Cardiac atrium fibroblast (primary cell): ENCODE data around the gene ZNF268. TPM values are rescaled to one million over a fixed set of nuclear protein-coding genes. Genes with fewer than 3 reads are reported as not detected.

Experiments used
- total RNA-seq: library from RNA; depleted of rRNA; stranded (reverse); fragments of >200 nt; gene quantifications from 2 replicates; pipeline ENCODE4 v1.2.3, GENCODE V29; 2015

The ZNF268 gene
- total RNA-seq = 15.3 and 17.2 TPM in 2 replicates

DNA sequence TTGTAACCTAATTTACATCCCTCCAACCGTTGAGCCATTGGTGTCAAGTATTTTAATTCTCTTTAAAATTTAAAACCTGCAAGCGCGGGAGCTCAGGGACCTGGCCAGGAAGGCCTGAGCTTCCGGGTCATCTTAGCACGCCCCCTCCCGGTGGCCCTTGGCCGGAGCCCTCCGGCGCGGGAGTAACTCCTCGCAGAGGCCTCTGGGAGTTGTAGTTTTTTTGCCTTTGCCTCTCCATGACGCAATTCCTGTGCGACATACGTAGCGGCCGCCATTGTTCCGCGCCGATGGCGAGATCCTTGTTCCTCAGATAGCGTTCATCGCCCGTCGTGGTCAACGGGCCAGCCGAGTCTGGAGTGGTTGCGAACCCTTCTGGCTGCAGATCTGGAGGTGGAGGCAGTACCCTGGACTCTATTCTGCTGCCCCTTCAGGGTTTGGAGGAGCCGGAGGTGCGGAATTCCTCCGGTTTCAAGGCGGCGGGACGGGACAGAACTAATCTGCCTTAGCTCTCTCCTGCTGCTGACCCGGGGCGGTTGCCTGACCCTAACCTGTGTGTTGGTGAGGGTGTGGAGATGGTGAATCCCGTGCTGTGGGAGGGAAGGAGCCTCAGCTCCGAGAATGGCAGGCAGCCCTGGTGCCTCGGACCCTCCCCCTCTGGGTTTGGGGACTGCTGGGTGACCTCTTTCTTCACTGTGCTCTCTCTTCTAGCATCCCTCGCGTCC is at the start of gene ZNF268:
TSS of gene ZNF268 (plus strand) at position 258 of the 722 bp plus-strand sequence. CDS start 503 bp downstream, outside the sequence.

DNA sequence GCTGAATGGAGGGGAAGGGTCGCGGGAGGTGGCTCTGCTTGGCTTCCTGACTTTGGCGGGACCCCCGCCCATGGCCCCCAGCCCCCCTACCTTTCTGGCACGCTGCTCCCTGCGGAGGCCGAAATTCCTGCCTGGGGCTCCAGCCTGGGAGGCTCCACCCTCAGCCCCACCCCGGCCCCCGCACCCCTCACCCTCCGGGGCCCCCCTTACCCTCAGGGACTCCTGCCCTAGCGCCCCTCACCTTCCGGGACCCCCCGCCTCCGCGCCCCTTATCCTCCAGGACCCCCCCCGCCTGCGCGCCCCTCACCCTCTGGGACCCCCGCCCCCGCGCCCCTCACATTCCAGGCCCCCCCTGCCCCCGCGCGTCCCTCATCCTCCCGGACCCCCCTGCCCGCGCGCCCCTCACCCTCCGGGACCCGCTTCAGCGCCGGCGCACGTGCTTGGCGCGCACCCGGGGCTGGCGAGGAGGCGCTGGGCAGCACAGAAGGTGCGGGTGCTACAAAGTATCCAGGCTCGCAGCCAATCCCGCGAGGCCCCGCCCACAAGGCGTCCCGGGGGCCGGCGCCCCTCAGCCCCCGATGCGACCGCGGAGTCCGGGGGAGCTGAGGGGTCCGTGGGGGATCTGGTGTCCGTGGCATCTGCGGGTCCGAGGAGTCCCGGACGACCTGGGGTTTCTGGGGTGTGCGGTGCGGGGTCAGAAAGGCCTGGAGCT is 54.3 kb downstream of the ZNF268 start, which contains the start of gene ANHX:
TSS of gene ANHX (minus strand) at position 477 of the 712 bp plus-strand sequence. CDS start 1,521 bp downstream, outside the sequence.

Other genes with a start within 250 kb of the ZNF268 start
- gene ZNF605, start 225.2 kb upstream of the ZNF268 start, total RNA-seq = 4.5 and 5.0 TPM in 2 replicates
- gene ZNF26, start 195.1 kb upstream of the ZNF268 start, total RNA-seq = 1.4 and 5.8 TPM in 2 replicates
- 21.4 and 26.2 TPM in 2 replicates for gene ZNF84, start 144.0 kb upstream of the ZNF268 start, total RNA-seq
- gene ZNF140, start 100.6 kb upstream of the ZNF268 start, total RNA-seq = 14.4 and 17.7 TPM in 2 replicates
- gene ZNF891, start 51.2 kb upstream of the ZNF268 start, total RNA-seq = 0.54 and 0.81 TPM in 2 replicates
- 6.5 and 15.0 TPM in 2 replicates for gene ZNF10, start 50.9 kb upstream of the ZNF268 start, total RNA-seq
- not detected in 2 replicates for gene ANHX, start 54.4 kb downstream of the ZNF268 start, total RNA-seq